GM04503 (cell line): ENCODE measurements around the gene GTF3C4.

Experiments
- DNase-seq: peaks from one replicate; pipeline ENCODE4 v3.0.0-alpha.2; 2012; ENCODE audit warnings: low read depth

GTF3C4 gene

GRCh38 chr9:132670457-132671391 is at the start of gene GTF3C4:
Gene GTF3C4, plus strand, starts transcription at chr9:132670464. Its CDS starts 135 bp downstream, at chr9:132670599.
- no peak for DNase-seq

- no peak for DNase-seq
These were observed 48.1 kb upstream of the GTF3C4 start for GRCh38 chr9:132622159-132622558.

- DNase-seq: no peak
These were observed 44.0 kb upstream of the GTF3C4 start for GRCh38 chr9:132626285-132626684.

GRCh38 chr9:132627106-132627505 is 43.2 kb upstream of the GTF3C4 start:
- no peak for DNase-seq

GRCh38 chr9:132627594-132627993 is 42.7 kb upstream of the GTF3C4 start:
- DNase-seq: no peak

GRCh38 chr9:132628746-132629145 is 41.5 kb upstream of the GTF3C4 start:
- no peak for DNase-seq

- no peak for DNase-seq
These were observed 40.1 kb upstream of the GTF3C4 start for GRCh38 chr9:132630116-132630515.

GRCh38 chr9:132630811-132631210 is 39.5 kb upstream of the GTF3C4 start:
- DNase-seq: no peak

- DNase-seq: no peak
These were observed 39.0 kb upstream of the GTF3C4 start for GRCh38 chr9:132631280-132631679.

- DNase-seq: no peak
These were observed 38.6 kb upstream of the GTF3C4 start for GRCh38 chr9:132631685-132632084.

GRCh38 chr9:132632413-132633129 is 37.7 kb upstream of the GTF3C4 start:
- no peak for DNase-seq

GRCh38 chr9:132634327-132634726 is 35.9 kb upstream of the GTF3C4 start:
- DNase-seq: no peak

- no peak for DNase-seq
These were observed 32.9 kb upstream of the GTF3C4 start for GRCh38 chr9:132637351-132637750.

- no peak for DNase-seq
These were observed 32.5 kb upstream of the GTF3C4 start for GRCh38 chr9:132637801-132638200.

- no peak for DNase-seq
These were observed 32.0 kb upstream of the GTF3C4 start for GRCh38 chr9:132638240-132638639.

GRCh38 chr9:132639322-132639721 is 30.9 kb upstream of the GTF3C4 start:
- DNase-seq: no peak

- DNase-seq: no peak
These were observed 29.0 kb upstream of the GTF3C4 start for GRCh38 chr9:132641216-132641615.

GRCh38 chr9:132644251-132644650 is 26.0 kb upstream of the GTF3C4 start:
- DNase-seq: no peak

- DNase-seq: no peak
These were observed 25.0 kb upstream of the GTF3C4 start for GRCh38 chr9:132645306-132645705.

GRCh38 chr9:132645711-132646110 is 24.6 kb upstream of the GTF3C4 start:
- no peak for DNase-seq

- DNase-seq: no peak
These were observed 23.5 kb upstream of the GTF3C4 start for GRCh38 chr9:132646726-132647125.

- peak; percentile 99 for DNase-seq
These were observed 22.9 kb upstream of the GTF3C4 start for GRCh38 chr9:132647355-132647754.

GRCh38 chr9:132647806-132648205 is 22.5 kb upstream of the GTF3C4 start:
- DNase-seq: no peak
